Activated naive CD8-positive, alpha-beta T cell treated with anti-CD3 and anti-CD28 coated beads, Interleukin-2, amount 50 U/mL, for 16 hours (primary cell): ENCODE results near the gene CD38.
"Not testable (repeated sequence)": the region's sequence is repeated elsewhere in the genome, so short reads cannot be mapped to it uniquely, and the experiment has no call there.

ENCODE experiments used
- DNase-seq: peaks from one replicate; pipeline ENCODE4 v3.0.0-alpha.2; 2020; ENCODE audit warnings: low read depth, low spot score

CD38 gene

DNA sequence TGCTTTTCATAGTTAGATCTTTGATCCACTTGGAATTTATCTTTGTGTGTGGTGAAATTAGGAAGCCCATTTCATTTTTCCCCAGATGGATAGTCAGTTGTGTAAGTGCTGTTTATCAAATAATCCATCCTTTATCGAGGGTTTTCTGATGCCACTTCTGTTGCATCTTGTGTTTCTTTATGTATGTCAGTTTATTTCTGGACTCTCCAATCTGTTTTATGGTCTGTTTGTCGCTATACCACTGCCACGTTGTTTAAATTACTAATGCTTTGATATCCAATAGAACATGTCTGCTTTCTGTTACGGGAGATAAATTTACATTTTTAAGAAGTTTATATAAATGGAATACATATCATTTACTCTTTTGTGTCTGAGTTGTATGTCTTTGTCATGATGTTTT is 21.0 kb downstream of the CD38 start:
- no peak for DNase-seq

DNA sequence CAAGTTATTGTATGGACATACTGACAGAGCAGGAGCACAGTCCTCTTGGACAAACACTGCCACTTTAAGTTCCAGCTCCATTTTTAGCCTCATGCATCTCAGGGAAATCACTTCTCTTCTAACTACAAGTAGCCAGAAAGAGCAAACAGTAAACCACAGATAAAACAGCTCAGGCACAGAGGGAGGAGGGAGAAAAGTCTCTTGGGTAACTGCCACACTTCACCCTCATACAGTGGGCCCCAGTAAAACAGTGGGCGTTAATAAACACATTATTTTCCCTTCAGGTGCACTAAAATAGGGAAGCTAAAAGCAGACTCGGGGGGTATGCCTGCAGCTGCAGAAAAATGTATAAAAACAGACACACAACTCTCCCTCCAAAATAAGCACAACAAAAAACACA is 21.6 kb downstream of the CD38 start:
- DNase-seq, result no peak

DNA sequence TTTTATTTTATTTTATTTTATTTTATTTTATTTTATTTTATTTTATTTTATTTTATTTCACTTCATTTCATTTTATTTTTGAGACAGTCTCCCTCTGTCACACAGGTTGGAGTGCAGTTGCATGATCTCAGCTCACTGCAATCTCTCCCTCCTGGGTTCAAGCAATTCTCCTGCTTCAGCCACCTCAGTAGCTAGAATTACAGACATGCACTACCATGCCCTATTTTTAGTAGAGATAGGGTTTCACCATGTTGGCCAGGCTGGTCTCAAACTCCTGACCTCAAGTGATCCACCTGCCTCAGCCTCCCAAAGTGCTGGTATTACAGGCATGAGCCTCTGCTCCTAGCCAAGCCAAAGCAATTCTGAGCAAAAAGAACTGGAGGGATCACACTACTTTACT is 24.4 kb downstream of the CD38 start:
- not testable (repeated sequence) for DNase-seq

DNA sequence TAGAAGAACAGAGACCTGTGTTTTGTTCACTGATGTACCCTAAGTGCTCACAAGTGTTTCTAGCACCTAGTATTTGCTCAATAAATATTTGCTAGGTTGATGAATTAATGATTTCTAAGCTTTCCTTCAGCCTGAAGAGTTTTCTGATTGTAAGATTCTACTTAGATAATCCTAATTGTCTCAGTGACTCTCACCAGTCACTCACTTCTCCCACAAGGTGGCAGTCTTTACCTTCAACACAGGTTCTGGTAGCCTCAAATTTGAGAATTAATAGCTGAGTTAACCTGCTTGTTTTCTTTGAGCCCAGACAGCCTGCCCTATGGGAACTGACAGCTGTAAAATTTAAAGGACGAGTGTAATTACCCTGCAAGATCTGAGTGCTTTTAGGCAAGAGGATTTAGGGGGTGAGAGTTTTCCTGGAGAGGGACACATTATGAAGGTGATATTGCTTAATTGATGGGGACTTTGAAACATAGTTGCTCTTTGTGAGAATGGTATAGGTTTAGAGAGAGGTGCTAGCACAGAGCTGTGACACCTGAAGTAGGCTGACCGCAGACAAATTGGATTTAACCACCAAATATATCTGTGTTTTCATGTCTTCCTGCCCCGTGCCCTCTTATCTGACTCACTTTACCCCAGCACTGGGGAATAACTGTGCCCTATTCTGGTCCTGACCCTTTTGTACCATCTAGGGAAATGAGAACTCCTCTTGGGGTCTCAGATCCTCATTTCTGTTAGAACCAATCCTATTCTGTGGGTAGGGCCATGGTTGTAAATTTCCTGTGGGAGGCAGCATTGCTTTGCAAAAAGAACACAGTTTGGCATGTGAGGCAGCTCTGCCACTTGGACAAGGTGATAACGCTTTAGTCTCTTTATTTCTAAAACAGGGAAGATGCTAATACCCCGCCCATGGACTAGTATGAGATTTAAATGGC is 27.7 kb downstream of the CD38 start:
- no peak for DNase-seq

DNA sequence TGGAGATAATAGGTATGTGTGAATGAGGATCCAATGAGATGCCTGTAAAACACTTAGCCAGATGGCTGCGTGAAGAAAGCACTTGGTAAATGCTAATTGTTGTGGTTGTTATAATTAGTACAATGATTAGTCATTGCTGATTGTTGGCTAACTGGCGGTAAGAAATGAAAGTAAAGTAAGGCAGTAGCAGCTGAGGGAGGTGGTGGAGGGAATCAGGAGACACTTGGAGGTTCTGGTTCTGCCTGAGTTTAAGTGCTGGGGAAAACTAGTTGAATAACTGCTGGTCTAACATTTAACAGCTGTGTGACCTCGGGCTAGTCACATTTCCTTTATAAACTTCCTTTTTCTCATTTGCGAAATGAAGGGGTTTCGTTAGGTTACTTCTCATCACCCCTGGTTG is 30.9 kb downstream of the CD38 start:
- no peak for DNase-seq

DNA sequence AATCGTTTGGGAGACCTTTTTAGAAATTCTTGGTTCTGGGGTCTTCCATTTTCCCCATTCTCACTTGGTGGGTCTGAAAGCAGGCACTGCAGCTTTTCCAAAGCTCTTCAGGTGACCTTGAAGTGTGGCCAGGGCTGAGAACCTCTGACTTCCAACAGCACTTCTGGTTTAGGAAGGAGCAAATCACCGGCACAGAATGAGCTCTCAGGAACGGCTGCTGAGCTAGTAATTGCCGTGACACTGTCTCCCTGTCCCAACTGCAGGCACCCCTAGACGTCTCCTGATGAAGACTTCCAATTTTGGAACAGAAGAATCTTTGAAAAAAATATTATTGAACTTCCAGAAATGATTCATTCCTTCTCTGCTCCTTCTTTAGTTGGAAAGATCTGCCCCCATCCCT is 31.3 kb downstream of the CD38 start:
- DNase-seq, result no peak

DNA sequence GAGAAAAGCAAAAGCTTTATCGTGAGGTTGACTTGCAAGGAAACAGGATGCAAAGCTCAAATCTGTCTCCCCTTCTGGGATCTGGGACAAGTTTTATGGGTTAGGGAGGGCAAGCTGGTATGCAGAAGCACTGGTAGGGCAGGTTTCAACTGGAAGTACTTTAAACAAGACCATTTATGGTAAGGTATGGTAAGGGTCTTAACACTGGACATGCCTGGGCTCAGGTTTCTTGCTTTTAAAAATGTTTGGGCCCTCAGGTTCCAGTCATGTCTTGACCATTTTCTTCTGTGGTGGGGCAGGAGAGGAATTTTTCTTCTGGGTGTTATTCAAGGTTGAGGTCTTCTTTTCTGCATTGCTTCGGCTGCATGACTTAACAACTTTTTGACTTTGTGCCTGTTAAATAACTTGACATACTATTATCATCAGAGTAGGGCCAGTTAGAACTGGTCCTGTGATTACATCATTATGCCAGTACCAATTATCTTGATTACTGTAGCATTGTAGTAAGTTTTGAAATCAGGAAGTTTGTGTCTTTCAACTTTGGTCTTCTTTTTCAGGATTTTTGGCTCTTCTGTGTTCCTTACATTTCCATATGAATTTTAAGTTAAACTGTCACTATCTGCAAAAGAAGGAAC is 33.7 kb downstream of the CD38 start:
- no peak for DNase-seq

DNA sequence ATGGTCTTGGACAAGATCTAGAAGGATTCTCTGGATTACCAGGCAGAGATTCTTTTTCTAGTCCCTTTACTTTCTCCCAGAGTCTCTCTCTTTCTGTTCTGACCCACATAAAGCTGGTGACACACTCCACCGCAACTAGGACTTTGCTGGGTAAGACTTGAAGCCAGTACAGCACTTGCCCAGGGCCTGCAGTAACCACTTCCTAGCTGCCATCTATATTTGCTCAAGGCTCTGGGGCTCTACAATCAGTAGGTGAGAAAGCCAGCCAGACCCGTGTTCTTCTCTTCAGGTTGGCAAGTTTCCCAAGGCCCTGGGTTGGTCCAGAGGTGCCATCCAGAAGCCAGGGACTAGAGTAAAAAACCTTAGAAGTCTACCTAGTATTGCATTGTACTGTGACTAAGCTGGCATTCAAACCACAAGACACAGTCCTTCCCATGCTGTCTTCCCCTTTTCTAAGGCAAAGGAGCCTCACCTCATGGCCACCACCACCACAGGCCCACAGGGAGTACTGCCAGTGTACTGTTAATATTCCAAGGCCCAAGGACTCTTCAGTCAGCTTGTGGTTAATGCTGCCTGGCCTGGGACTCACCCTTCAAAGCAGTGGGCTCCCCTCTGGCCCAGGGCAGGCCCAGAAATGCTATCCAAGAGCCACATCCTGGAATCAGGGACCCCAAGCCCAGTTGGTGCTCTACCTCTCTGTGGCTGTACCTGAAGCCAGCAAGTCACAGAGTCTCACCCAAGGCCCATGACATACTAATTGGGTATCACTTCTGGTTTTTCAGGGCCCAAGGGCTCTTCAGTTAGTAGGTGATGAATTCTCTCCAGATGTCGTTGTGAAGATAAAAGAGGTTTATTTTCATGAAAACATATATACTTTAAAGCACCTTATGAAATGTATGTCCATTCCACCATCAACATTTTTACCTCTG is 54.7 kb downstream of the CD38 start:
- no peak for DNase-seq

DNA sequence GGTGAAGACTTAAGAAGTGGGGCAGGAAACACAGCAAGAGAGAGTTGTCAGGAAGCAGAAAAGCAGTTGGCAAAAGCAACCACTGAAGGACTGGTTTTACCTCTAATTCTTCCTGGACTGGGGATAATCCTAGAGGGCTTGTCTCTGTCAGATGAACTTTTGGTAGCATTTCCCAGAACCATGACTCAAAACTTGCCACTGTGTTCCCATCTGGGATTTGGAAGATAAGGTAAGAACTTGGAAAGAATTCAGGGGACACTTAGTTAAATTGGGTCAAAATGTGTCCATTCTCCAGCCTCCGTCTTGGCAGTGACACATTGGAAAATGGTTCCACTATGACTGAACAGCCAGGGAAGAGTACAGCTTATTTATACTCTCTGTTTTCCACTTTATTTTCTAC is 55.7 kb downstream of the CD38 start:
- no peak for DNase-seq

DNA sequence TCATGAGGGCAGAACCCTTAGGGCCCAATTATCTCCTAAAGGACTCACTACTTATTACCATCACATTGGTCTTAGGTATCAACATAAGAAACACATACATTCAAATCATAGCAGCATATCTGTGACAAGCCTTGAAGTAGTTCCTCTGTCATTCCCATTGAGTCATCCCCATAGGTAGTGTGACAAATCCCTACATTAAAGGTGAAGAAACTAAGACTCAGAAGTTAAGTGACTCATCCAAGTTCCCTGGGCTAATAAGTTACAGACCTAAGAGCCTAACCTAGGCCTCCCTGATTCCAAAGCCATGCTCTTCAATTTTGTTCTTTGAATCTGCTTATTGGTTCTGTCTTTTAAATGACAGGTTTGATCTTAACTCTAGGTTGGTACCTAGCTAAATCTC is 58.2 kb downstream of the CD38 start:
- DNase-seq, result no peak

DNA sequence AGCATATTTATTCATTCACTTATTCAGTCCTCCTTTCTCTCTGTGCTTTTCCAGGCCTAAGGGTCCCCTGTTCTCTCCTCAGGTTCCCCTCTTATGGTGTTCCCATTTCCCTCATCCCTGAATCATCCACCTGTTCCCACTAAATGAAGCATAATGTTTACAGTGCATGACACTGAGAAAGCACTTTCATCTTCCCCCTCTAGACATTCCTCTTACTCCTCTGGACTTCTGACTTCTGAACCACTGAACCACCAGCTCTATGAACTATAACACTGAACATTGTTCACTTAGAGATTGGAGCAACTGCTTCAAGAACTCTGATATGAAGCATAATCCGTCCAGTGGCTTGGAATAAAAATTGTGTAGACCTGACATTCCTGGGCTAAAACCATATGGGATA is 59.5 kb downstream of the CD38 start:
- DNase-seq, result no peak

DNA sequence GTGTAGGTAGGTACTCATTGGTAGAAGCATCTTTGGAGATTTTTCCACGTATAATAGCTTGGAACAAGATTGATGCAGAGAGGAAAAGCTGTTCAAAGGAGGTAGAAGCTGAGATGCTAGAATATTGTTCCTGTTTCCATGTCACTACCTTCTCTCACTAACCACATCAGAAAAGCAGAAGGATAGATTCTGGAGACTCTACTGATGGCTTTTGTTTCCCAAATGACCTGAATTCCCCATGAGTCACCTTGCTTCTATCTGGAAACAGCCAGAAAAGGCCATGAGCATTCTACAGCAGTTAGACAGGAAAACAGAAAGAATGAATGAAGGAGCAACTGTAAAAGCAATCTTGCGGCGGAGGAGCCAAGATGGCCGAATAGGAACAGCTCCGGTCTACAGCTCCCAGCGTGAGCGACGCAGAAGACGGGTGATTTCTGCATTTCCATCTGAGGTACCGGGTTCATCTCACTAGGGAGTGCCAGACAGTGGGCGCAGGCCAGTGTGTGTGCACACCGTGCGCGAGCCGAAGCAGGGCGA is 63.1 kb downstream of the CD38 start:
- DNase-seq, result not testable (repeated sequence)

DNA sequence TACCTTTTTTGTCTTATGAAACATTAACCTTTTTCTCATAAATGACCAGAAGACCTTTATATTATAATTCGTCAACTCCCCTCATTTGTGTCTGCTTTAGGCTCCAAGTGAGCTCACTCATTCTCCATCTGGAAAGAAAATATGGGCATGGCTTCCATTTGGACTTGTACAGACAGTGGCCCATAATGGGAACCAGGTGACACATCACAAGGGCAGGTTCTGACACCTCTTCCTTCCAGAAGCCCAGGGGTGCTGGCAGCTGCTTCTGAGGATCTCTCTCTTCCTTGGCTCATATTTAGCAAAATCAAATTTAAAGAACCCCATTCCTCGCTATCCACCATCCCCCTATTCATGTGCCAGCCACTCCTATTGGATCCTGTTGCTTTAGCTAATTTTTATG is 69.6 kb downstream of the CD38 start:
- DNase-seq, result no peak

DNA sequence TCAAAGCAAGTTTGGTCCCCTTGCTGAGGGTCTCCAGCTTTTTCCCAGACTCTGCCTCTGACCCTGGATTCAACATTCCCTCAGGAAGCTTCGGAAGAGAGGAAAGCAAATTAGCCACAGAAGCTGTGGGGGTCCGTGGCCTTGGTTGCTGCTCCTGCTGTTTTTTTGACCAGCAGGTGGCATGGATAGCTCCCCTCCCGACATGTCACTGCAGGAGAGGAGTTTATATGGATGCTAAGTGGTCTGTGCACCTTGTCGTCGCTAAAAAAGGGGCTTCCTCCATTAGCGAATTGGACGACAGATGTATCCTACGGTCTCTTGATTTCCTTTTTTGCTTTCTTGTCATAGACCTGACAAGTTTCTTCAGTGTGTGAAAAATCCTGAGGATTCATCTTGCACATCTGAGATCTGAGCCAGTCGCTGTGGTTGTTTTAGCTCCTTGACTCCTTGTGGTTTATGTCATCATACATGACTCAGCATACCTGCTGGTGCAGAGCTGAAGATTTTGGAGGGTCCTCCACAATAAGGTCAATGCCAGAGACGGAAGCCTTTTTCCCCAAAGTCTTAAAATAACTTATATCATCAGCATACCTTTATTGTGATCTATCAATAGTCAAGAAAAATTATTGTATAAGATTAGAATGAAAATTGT is 70.2 kb downstream of the CD38 start:
- no peak for DNase-seq

DNA sequence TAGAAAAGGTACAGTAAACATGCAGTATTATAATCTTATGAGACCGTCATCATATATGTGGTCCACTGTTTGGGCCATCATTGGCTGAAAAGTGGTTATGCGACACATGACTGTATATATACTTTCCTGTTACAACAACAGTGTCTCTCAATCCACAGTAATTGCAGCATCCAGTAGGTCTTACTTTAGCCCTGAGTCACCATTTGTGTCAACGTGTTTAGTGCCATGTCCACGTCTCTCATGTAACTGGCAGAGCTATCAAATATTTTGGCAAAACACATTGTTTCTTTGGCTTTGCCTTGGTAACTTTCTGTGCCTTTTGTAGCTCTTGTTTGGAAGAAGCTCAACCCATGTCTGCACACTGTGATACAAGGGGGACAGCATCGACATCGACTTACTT is 73.8 kb downstream of the CD38 start:
- no peak for DNase-seq

DNA sequence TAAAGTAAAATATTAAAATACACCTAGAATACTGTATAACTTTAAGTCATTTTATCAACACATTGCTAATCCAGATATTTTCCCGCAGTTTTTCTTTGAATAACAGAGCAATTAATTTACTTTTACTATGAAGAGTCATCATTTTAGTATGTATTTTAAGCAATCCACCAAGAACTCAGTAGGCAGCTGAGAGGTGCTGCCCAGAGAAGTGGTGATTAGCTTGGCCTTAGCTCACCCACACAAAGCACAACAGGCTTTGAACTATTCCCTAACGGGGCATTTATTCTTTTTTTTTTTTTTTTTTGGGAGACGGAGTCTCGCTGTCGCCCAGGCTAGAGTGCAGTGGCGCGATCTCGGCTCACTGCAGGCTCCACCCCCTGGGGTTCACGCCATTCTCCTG is 74.4 kb downstream of the CD38 start:
- no peak for DNase-seq

DNA sequence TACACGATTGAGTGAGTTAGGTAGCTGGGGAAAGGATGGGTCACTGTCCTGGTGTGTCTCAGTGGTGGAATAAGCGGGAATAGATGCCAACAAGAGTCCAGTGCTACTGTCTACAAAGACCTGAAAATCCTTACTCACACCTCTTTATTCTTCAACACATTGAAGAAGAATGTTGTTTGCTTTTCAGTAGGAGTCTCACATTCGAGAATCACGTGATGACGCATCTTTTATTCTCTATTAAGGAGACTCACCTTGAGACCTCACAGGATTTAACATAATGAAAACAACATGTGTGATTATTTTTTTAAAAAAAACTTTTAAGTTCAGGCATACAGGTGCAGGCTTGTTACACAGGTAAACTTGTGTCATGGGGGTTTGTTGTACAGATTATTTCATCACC is 75.2 kb downstream of the CD38 start:
- DNase-seq, result no peak

DNA sequence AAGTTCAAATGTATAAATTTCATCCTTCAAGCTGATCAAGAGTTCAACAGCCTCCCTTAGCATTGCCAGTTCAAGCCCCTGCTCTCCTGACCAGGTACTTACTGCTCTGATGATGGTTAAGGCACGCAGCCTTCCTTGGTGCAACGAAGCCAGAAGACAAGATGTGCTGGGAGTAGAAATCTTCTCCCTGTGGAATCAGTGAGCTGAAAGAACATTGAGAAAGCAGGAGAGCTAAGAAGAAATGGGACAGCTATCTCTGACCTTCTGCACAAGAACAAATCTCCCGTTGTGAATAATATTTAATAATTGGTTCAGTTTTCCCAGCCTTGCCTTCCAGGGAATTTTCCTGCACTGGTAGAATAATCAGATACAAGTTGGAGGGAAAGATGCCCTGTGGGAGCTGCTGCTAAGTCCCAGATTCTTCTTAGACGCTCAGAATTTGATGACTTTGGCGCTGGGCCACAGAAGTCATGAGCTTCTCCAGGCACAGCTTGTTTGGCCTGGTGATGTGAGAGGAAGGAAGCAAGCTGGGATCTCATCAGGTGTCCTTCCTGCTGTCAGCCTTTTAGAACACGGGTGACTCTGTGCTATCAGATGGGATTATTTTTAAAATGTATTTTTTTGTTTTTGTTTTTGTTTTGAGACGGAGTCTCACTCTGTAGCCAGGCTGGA is 77.8 kb downstream of the CD38 start:
- DNase-seq, result no peak

DNA sequence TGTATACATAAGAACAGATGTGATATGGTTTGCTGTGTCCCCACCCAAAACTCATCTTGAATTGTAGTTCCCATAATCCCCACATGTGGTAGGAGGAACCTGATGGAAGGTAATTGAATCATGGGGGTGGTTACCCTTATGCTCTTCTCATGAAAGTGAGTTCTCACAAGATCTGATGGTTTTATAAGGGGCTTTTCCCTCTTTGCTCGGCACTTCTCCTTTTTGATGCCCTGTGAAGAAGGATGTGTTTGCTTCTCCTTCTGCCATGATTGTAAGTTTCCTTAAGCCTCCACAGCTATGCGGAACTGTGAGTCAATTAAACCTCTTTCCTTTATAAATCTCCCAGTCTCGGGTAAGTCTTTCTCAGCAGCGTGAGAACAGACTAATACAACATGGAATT is 83.1 kb downstream of the CD38 start:
- DNase-seq, result not testable (repeated sequence)

DNA sequence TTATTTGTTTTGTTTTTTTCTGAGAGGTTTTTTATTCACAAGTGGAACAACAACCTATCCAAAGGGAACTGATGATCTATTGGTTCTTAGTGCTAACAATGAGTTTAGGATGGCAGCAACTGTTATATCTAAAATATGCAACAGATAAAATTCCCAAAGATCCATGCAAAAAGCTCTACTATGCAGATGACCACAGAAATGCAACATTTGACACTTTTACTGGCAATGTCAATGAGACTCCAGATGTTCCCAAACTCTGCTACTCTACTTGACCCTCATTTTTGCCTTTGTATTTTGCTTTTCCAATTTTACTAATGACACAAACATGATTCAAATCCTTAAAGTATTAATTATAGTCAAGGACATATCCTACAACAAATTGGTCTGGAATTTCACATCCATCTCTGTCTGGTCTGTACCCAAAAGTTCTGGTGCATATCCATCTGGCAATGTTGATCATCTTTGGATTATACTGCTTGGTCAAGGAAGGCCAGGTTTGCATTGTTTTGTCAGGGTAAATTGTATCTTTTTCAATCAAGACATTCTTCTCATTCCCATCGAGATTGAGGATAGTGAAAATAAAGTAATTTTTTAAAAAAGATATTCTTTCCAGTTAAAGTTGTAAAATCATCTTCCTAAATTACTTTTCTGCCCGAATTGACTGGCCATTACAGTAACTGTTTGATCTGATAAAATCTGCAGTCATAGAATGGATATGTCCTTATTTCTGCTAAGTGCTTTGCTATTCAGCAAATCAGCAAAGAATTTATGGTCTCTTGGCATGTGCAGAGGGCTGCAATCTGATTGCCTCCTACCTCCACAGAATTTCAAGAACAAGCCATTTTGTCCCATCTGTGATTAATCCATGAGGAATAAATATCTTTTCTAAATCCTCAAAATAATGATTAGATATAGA is 86.8 kb downstream of the CD38 start:
- no peak for DNase-seq
